Activated CD8-positive, alpha-beta T cell treated with anti-CD3 and anti-CD28 coated beads for 36 hours (primary cell): ENCODE measurements around the gene CAMK4. TPM values are rescaled to one million over a fixed set of nuclear protein-coding genes. Genes with fewer than 3 reads are reported as not detected.

Experiments used
- ATAC-seq: fragments of 200-7000 bp; cut with Tn5 transposase; one replicate; pipeline ENCODE4 v1.10.0; 2021; ENCODE audit warnings: mild to moderate bottlenecking, moderate library complexity
- CTCF ChIA-PET: fragments of 350-600 bp; sonication (Branson Sonifier 250); formaldehyde crosslinking; loops from one replicate; lab custom pipeline; 2021; ENCODE audit warnings: antibody characterized with exemption; lab: Charles Lee
- POLR2A ChIA-PET: fragments of 350-600 bp; sonication (Branson Sonifier 250); formaldehyde crosslinking; loops from one replicate; lab custom pipeline; 2021; ENCODE audit warnings: antibody characterized with exemption; lab: Charles Lee
- DNase-seq: peaks from one replicate; pipeline ENCODE4 v3.0.0-alpha.2; 2020
- H3K27ac Mint-ChIP-seq: one replicate; pipeline ENCODE4 v1.8.0; 2021; ENCODE audit warnings: mild to moderate bottlenecking, mixed read lengths
- H3K27me3 Mint-ChIP-seq: one replicate; pipeline ENCODE4 v1.8.0; 2021; ENCODE audit warnings: mixed read lengths
- H3K36me3 Mint-ChIP-seq: one replicate; pipeline ENCODE4 v1.8.0; 2021; ENCODE audit warnings: low read depth, mixed read lengths
- H3K4me1 Mint-ChIP-seq: one replicate; pipeline ENCODE4 v1.8.0; 2021; ENCODE audit warnings: low read depth, mixed read lengths
- H3K4me3 Mint-ChIP-seq: one replicate; pipeline ENCODE4 v1.8.0; 2021; ENCODE audit warnings: mild to moderate bottlenecking, moderate library complexity, mixed read lengths
- H3K9me3 Mint-ChIP-seq: one replicate; pipeline ENCODE4 v1.8.0; 2021; ENCODE audit warnings: mixed read lengths
- intact Hi-C: fragments of 100-400 bp; cut with micrococcal nuclease; formaldehyde crosslinking; loops from one replicate; pipeline ENCODE4 v1.10.0; 2022
- total RNA-seq, 2 experiments: library from RNA; stranded (reverse); gene quantifications; one replicate each; pipeline ENCODE4 v1.2.3, GENCODE V29; 2021
- TF ChIP-seq, protein P1 (sequence below): fragments of 200-600 bp; IDR thresholded peaks from one replicate; pipeline ENCODE4 v1.8.0; 2022; ENCODE audit warnings: antibody characterized with exemption, mild to moderate bottlenecking

The CAMK4 gene
- total RNA-seq, 2 experiments from 2014 or later, result 79.7 to 80.7 TPM

DNA sequence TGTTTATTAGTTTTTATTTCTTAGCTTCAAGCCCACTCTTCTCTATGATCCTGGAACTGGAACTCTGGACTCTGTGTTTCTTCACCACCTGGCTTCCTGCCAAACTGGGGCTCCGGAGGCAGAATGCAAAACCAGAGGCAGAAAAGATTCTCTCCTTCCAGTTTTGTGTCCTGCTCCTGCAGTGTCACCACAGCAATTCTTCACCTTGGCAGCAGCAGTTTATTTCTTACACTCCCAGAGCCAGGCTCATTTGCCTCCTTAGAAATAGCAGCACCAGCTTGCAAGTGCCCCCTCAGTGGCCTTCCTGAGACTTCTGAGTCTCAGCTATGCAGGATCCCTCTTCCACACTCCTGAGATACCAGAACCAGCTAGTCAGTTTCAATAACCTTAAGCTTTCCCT lies 26.7 kb upstream of the CAMK4 start:
- no peak overlapping the region for H3K4me3 Mint-ChIP-seq
- no peak for DNase-seq
- TF ChIP-seq, protein P1, sequence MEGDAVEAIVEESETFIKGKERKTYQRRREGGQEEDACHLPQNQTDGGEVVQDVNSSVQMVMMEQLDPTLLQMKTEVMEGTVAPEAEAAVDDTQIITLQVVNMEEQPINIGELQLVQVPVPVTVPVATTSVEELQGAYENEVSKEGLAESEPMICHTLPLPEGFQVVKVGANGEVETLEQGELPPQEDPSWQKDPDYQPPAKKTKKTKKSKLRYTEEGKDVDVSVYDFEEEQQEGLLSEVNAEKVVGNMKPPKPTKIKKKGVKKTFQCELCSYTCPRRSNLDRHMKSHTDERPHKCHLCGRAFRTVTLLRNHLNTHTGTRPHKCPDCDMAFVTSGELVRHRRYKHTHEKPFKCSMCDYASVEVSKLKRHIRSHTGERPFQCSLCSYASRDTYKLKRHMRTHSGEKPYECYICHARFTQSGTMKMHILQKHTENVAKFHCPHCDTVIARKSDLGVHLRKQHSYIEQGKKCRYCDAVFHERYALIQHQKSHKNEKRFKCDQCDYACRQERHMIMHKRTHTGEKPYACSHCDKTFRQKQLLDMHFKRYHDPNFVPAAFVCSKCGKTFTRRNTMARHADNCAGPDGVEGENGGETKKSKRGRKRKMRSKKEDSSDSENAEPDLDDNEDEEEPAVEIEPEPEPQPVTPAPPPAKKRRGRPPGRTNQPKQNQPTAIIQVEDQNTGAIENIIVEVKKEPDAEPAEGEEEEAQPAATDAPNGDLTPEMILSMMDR, result no peak
- intact Hi-C loops, result no loop called here
- peaks cover 10% of the 10 kb centered on the region for H3K4me1 Mint-ChIP-seq
- CTCF ChIA-PET, result interaction anchor here (2.2 kb wide), 1 partner anchor 81 kb away, joined by 8 read pairs; no protein-coding TSS in a partner anchor
- no peak for ATAC-seq
- POLR2A ChIA-PET, result no interaction called here
- H3K36me3 Mint-ChIP-seq, result no peaks in the 10 kb centered on the region
- H3K27ac Mint-ChIP-seq, result no peak overlapping the region
- H3K9me3 Mint-ChIP-seq, result no peaks in the 10 kb centered on the region
- peaks cover 4% of the 10 kb centered on the region for H3K27me3 Mint-ChIP-seq

DNA sequence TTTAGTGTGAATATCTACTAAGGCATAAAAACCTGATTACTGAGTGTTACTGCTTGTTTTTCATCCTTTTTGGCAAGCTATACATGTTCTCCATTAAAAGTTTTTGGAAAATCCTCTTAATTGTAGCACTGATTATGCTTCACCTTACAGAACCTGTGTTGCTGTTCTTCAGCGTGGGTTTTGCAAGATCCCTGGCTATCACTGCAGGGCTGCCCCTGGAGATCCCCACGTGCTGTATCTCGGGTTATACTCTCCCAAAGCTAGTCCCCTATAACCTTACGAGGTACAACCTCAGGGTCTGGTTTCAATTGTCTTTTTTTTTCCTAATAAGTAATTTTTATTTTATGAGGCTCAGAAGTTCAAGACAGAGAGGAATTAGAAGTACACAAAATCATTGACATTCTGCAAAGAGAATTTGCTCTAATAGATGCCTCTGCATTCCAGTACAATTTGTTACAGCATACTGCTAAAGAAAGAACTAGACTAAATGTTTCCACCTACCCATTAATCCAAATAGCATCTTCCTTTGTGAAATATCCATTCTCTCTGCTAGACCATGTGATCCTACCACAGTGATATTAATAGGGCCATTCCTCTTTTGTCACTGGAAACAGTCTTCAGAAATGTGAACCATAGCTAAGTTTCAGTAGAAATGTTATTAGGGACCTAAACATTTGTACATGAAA lies 25.8 kb upstream of the CAMK4 start:
- POLR2A ChIA-PET, result no interaction called here
- Mint-ChIP-seq H3K27ac (no peak overlapping the region), H3K4me1 (peaks cover 10% of the 10 kb centered on the region), H3K4me3 (no peak overlapping the region), H3K27me3 (peaks cover 4% of the 10 kb centered on the region), H3K36me3 (no peaks in the 10 kb centered on the region), H3K9me3 (no peaks in the 10 kb centered on the region)
- intact Hi-C loops, result no loop called here
- no peak for DNase-seq
- TF ChIP-seq, protein P1, result no peak
- ATAC-seq, result no peak
- CTCF ChIA-PET, result interaction anchor here (2.2 kb wide), 1 partner anchor 80 kb away, joined by 8 read pairs; no protein-coding TSS in a partner anchor

DNA sequence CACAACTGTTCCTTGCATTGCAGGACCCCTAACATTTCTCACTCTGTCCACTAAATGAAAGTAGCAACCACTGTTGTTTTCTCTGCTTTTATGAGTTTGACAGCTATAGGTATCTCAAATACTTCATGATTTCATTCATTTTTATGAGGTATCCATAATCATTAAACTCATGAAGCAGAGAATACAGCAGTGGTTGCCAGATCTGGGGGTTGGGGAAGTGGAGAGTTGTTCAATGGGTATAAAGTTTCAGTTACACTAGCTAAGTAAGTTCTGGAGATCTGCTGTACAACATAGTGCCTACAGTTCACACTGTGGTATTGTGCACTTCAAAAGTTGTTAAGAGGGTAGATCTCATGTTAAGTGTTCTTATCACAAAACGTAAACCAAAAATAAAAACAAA lies 23.4 kb upstream of the CAMK4 start:
- CTCF ChIA-PET, result interaction anchor here (2.4 to 2.9 kb wide), 2 partner anchors 9 to 23 kb away, joined by 10 to 15 read pairs; partner anchors contain the start of gene CAMK4

DNA sequence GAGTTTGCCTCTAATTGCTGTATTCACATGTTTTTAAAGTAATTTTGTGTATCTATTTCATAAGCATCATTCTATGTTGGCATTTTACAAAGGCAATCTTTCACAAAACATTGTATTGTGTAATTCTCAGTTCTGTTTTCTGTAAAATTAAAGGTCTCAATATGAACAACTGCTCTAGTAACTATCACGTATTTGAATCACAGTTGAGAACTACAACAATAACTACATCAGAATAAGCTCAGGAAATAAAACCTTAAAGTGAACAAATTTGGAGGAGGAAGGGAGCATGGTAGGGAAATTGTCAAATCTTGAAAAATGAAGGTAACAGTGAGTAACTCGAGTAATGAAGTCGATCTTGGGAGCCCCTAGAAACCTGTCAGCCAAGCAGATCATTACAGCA lies 22.5 kb upstream of the CAMK4 start:
- TF ChIP-seq, protein P1, result no peak
- H3K27ac Mint-ChIP-seq, result no peak overlapping the region
- DNase-seq (no peak), ATAC-seq (no peak)
- no peaks in the 10 kb centered on the region for H3K9me3 Mint-ChIP-seq
- CTCF ChIA-PET, result interaction anchor here (0.7 to 2.9 kb wide), 2 partner anchors 9 to 53 kb away, joined by 3 to 15 read pairs; no protein-coding TSS in a partner anchor
- H3K36me3 Mint-ChIP-seq, result no peaks in the 10 kb centered on the region
- intact Hi-C loops, result no loop called here
- no peak overlapping the region for H3K4me3 Mint-ChIP-seq
- POLR2A ChIA-PET, result interaction anchor here (1.3 to 1.7 kb wide), 2 partner anchors 21 to 53 kb away, joined by 3 to 5 read pairs; no protein-coding TSS in a partner anchor
- peaks cover 18% of the 10 kb centered on the region for H3K4me1 Mint-ChIP-seq
- H3K27me3 Mint-ChIP-seq, result peaks cover 4% of the 10 kb centered on the region

More for the DNA sequence above, 23.4 kb upstream of the CAMK4 start:
- no peak overlapping the region for H3K4me3 Mint-ChIP-seq
- TF ChIP-seq, protein P1, result no peak
- no peaks in the 10 kb centered on the region for H3K9me3 Mint-ChIP-seq
- peaks cover 4% of the 10 kb centered on the region for H3K27me3 Mint-ChIP-seq
- intact Hi-C loops, result no loop called here
- POLR2A ChIA-PET, result interaction anchor here (1.3 kb wide), 1 partner anchor 22 kb away, joined by 3 read pairs; no protein-coding TSS in a partner anchor
- no peaks in the 10 kb centered on the region for H3K36me3 Mint-ChIP-seq
- ATAC-seq (no peak), DNase-seq (no peak)
- peaks cover 18% of the 10 kb centered on the region for H3K4me1 Mint-ChIP-seq
- no peak overlapping the region for H3K27ac Mint-ChIP-seq

DNA sequence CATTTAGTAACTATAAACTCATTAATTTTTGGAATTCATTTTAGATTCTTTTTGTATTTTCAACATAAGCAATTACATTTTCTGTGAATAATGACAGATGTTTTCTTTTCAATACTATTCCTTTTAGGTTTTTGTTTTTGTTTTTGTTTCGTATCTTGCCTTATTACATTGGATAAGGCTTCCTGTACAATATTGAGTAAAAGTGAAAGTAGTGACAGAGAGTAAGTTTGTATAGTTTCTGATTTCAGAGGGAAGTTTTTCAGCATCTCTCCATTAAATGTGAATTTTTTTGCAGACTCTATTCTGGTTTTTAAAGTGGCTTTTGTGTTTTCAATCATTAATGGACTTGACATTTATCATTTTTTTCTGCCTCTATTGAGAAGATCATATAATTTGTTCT lies 12.8 kb upstream of the CAMK4 start:
- Mint-ChIP-seq H3K4me1 (peaks cover 35% of the 10 kb centered on the region), H3K9me3 (peaks cover 16% of the 10 kb centered on the region), H3K27me3 (no peaks in the 10 kb centered on the region), H3K27ac (no peak overlapping the region), H3K36me3 (peaks cover 4% of the 10 kb centered on the region), H3K4me3 (peak overlapping the region; percentile 19)
- TF ChIP-seq, protein P1, result no peak
- ChIA-PET POLR2A (no interaction called here), CTCF (interaction anchor here (0.8 to 2.6 kb wide), 6 partner anchors 10 to 68 kb away, joined by 3 to 15 read pairs (median 3); no protein-coding TSS in a partner anchor)
- intact Hi-C loops, result no loop called here
- peak; percentile 68 for ATAC-seq
- DNase-seq, result no peak
